Stimulated activated CD4-positive, alpha-beta T cell treated with anti-CD3 and anti-CD28 coated beads, Interleukin-4, amount 100 ng/mL, for 48 hours (primary cell): ENCODE results near the gene CAPN15.

Experiments
- DNase-seq, 2 donors: peaks; one replicate each; pipeline ENCODE4 v3.0.0-alpha.2; 2020; ENCODE audit warnings: low read depth in 2 of 2

CAPN15 gene

GRCh38 chr16:544517-544916 is 17.0 kb downstream of the CAPN15 start:
- DNase-seq: no peak

GRCh38 chr16:546909-547770 is 19.6 kb downstream of the CAPN15 start:
- no peak for DNase-seq

GRCh38 chr16:548586-548985 is 21.1 kb downstream of the CAPN15 start:
- no peak for DNase-seq

GRCh38 chr16:549544-550263 is 22.2 kb downstream of the CAPN15 start:
- DNase-seq: no peak

GRCh38 chr16:551210-551609 is 23.7 kb downstream of the CAPN15 start:
- DNase-seq: no peak

GRCh38 chr16:552171-552570 is 24.7 kb downstream of the CAPN15 start:
- DNase-seq: no peak

- DNase-seq: no peak
Observed at GRCh38 chr16:553601-554296, 26.2 kb downstream of the CAPN15 start.

- no peak for DNase-seq
Observed at GRCh38 chr16:554297-554621, 26.7 kb downstream of the CAPN15 start.

- no peak for DNase-seq
Observed at GRCh38 chr16:554640-555365, 27.3 kb downstream of the CAPN15 start.

- no peak for DNase-seq
Observed at GRCh38 chr16:555528-556473, 28.3 kb downstream of the CAPN15 start.

- DNase-seq: no peak
Observed at GRCh38 chr16:556474-557173, 29.1 kb downstream of the CAPN15 start.

GRCh38 chr16:557463-558297 is 30.2 kb downstream of the CAPN15 start:
- no peak for DNase-seq

- no peak for DNase-seq
Observed at GRCh38 chr16:558298-559020, 30.9 kb downstream of the CAPN15 start.

GRCh38 chr16:559021-559380 is 31.5 kb downstream of the CAPN15 start:
- DNase-seq: no peak

- DNase-seq: no peak
Observed at GRCh38 chr16:559411-560203, 32.1 kb downstream of the CAPN15 start.

- DNase-seq: no peak
Observed at GRCh38 chr16:560204-560700, 32.7 kb downstream of the CAPN15 start, which contains the start of gene PRR35. Gene PRR35 (plus strand): TSS chr16:560394. CDS start chr16:563295, 2,901 bp downstream.

- DNase-seq: no peak
Observed at GRCh38 chr16:560701-561412, 33.3 kb downstream of the CAPN15 start.
